ENCODE results near the gene TRAPPC12.

- TF ChIP-seq CTCF (conservative IDR thresholded peaks at IDR 0.05; ENCODE audit: low read depth, low read length) (no peak), EZH2phosphoT487 (IDR thresholded peaks at IDR 0.05; ENCODE audit: borderline replicate concordance, low read length) (no peak)
Measured at GRCh38 chr2:3399829-3400228, 20.3 kb downstream of the TRAPPC12 start.

Measured in PC-3 (cell line).